Measurements from ENCODE around the gene PRR33. TPM values are rescaled to one million over a fixed set of nuclear protein-coding genes. Genes with fewer than 3 reads are reported as not detected.

The PRR33 gene
- total RNA-seq, 1 experiment from 2014 or later, result not detected

DNA sequence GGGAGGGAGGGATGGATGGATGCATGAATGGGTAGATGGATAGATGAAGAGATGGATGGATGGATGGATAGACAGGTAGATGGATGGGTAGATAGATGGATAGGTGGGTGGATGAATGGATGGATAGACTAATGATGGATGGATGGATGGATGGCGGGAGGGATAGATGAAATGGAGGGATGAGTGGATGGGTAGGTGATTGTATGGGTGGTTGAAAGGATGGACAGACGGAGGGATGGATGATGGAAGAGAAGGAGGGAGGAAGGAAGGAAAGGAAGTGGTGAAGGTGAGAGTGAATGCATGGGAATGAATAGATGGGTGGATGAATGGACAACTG is 24.1 kb upstream of the PRR33 start:
- DNase-seq (ENCODE audit: low read depth, low spot score) (no peak), ATAC-seq (no peak)
- H3K4me1 ChIP-seq (ENCODE audit: control insufficient read depth in 1 of 2, insufficient read depth in 2 of 2, low read length in 2 of 2), result no peaks in the 10 kb centered on the region
- no peak overlapping the region for H3K27ac ChIP-seq (ENCODE audit: low read depth, low read length)
- ChIA-PET RAD21 (ENCODE audit: low non-redundant PET in 1 of 2, low total read pairs in 2 of 2, uncharacterized antibody in 2 of 2, unreplicated experiment in 2 of 2) (no interaction called here), POLR2A (no interaction called here), CTCF (no interaction called here)
- H3K36me3 ChIP-seq (ENCODE audit: control insufficient read depth in 1 of 2, insufficient read depth in 2 of 2, low read length in 2 of 2), result no peaks in the 10 kb centered on the region
- no peaks in the 10 kb centered on the region for H3K79me2 ChIP-seq (ENCODE audit: insufficient read depth, low read length)
- TF ChIP-seq SP1 (IDR thresholded peaks at IDR 0.05; ENCODE audit: low read depth) (no peak), ZNF274 (IDR thresholded peaks at IDR 0.05; ENCODE audit: low read depth, low read length) (no peak), TCF7L2 (IDR thresholded peaks at IDR 0.05; ENCODE audit: borderline replicate concordance, extremely low read depth, insufficient read depth, insufficient read length) (no peak), EZH2 (IDR thresholded peaks at IDR 0.05) (no peak), CBX3 (IDR thresholded peaks at IDR 0.05; ENCODE audit: low read depth) (no peak), CEBPB (IDR thresholded peaks at IDR 0.05; ENCODE audit: low read depth) (no peak), ATF3 (IDR thresholded peaks at IDR 0.05) (no peak), FOSL1 (IDR thresholded peaks at IDR 0.05; ENCODE audit: low read depth) (no peak), RAD21 (IDR thresholded peaks at IDR 0.05; ENCODE audit: low read depth) (no peak), SRF (IDR thresholded peaks at IDR 0.05; ENCODE audit: low read depth) (no peak)
- TF ChIP-seq, protein P1, sequence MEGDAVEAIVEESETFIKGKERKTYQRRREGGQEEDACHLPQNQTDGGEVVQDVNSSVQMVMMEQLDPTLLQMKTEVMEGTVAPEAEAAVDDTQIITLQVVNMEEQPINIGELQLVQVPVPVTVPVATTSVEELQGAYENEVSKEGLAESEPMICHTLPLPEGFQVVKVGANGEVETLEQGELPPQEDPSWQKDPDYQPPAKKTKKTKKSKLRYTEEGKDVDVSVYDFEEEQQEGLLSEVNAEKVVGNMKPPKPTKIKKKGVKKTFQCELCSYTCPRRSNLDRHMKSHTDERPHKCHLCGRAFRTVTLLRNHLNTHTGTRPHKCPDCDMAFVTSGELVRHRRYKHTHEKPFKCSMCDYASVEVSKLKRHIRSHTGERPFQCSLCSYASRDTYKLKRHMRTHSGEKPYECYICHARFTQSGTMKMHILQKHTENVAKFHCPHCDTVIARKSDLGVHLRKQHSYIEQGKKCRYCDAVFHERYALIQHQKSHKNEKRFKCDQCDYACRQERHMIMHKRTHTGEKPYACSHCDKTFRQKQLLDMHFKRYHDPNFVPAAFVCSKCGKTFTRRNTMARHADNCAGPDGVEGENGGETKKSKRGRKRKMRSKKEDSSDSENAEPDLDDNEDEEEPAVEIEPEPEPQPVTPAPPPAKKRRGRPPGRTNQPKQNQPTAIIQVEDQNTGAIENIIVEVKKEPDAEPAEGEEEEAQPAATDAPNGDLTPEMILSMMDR (IDR thresholded peaks at IDR 0.05 in 2 of 3, conservative IDR thresholded peaks at IDR 0.05 in 1 of 3; ENCODE audit: borderline replicate concordance in 1 of 3, insufficient read depth in 1 of 3, low read depth in 2 of 3, low read length in 2 of 3), result no peak
- no TSS peak for BruUV-seq (replicated peaks)
- H2AFZ ChIP-seq (ENCODE audit: low read depth, low read length, poor library complexity, severe bottlenecking), result no peak overlapping the region
- H3K9me2 ChIP-seq (ENCODE audit: insufficient read depth), result no peaks in the 10 kb centered on the region
- H3K27me3 ChIP-seq (ENCODE audit: insufficient read depth, low read length), result no peaks in the 10 kb centered on the region
- H3K9ac ChIP-seq (ENCODE audit: low read length), result no peak overlapping the region
- no peak overlapping the region for H3K4me2 ChIP-seq (ENCODE audit: low read length)
- intact Hi-C loops (cut with micrococcal nuclease), result loop anchor here (5.0 kb wide), 1 partner anchor 33 kb away; no protein-coding TSS in a partner anchor
- no peaks in the 10 kb centered on the region for H4K20me1 ChIP-seq (ENCODE audit: insufficient read depth)
- no peak overlapping the region for H3K4me3 ChIP-seq (replicated peaks in 1 of 2; ENCODE audit: low read depth in 1 of 2, low read length in 2 of 2)
- no peaks in the 10 kb centered on the region for H3K9me3 ChIP-seq (ENCODE audit: control insufficient read depth in 1 of 2, insufficient read depth in 1 of 2, low read depth in 1 of 2, low read length in 2 of 2)
